Endometrium (tissue), 2 donors: ENCODE measurements around the gene PIAS1.
"Not testable (repeated sequence)": the region's sequence is repeated elsewhere in the genome, so short reads cannot be mapped to it uniquely, and the experiment has no call there.

Source experiments
- FAIRE-seq: peaks from 2 replicates; lab custom pipeline; 2012; peaks lifted over from hg19 to GRCh38; lab: Jason Lieb, UNC
- donor health status: control.
- donor health status: control.

The PIAS1 gene

DNA sequence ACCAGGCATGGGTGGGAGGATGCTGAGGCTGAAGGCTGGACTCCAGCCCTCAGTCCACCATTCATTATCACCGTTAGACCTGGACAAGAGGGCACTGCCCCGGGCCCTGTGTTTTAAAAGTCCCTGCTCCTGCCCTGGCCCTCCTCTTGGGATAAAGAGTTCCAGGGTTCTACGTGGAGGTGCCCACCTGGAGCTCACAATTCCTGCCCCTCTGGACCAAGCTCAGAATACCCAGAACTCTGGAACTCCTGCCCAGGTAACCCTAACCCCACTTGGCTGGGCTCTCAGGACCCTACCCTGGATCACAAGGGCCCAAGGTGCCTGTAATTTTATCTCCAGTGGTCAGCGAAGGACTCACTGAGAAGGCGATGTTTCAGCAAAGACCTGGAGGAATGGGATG is 149.8 kb downstream of the PIAS1 start:
- no peak for FAIRE-seq

DNA sequence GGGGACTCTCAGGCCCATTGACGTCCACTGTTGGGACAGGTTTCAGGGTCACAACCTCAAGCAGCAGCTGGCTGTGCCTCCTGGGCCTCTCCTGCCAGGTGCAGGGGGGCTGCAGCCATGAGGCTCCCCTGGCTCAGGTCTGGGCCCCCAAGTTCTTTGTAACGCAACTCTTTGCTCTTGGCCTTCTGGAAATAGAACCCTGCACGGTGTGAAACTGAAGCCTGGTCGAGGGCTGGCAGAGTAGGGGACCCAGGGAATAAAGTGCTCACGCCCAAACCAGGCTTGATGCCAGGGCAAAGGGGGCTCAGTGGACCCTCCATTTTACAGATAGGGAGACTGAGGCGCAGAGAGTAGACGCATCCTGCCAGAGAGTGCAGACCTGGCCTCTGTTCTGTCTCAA is 150.2 kb downstream of the PIAS1 start:
- no peak for FAIRE-seq

GRCh38 chr15:68204776-68205557 is 150.9 kb downstream of the PIAS1 start, which contains the start of gene CALML4:
TSS of gene CALML4 (minus strand) at chr15:68205332. CDS start at chr15:68205247, 85 bp downstream.
- FAIRE-seq, result no peak

DNA sequence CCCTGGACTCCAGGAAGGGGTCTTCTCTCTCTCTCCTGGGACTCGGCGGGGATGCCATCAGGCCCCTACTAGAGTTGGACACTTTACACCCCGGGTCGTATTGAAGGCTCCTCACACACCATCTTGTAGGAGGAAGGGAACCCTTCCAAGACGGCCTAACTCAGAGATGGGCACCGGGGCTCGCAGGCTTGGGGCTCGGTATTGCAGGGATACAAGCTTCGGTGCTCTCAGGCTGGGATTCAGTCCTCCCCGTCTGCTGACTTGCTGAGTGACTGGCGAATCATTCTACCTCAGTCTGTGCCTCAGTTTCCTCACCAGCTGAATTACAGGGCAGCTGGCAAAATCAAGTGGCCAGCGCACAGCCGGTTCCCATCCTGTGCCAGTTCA is 151.4 kb downstream of the PIAS1 start:
- no peak for FAIRE-seq

GRCh38 chr15:68205954-68206539 is 151.9 kb downstream of the PIAS1 start:
- no peak for FAIRE-seq

- no peak for FAIRE-seq
Measured at GRCh38 chr15:68206711-68207151, 152.6 kb downstream of the PIAS1 start.

- no peak for FAIRE-seq
Measured at GRCh38 chr15:68207176-68207935, 153.2 kb downstream of the PIAS1 start.

- FAIRE-seq, result no peak
Measured at GRCh38 chr15:68208136-68208535, 154.0 kb downstream of the PIAS1 start.

DNA sequence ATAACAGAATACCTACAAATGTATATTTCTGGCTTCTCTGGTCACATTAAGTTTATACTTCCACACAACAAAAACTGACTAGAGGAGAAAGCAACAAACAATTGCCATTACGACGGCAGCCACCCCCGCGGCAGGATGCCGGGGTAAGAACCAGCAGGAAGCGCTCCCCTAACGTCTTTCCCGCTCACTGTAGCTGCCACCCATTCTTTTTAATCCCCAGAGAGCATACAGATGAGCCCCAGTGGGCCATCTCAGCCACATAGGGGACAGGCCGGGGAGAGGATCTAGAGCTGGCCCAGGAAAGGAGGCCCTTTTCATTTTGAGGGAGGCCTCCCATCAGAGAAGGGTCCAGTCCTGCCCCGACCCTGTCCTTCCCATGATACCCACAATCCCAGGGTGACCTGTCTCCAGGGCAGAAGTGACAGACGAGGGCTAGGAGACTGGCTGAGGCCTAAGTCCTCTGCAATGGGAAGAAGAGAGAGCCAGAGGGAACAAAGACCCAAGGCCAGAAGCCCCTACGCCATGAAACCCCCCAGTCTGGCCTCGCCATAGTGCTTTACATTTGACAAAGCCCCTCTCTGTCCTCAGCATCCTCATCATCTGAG is 154.6 kb downstream of the PIAS1 start:
- FAIRE-seq, result no peak

DNA sequence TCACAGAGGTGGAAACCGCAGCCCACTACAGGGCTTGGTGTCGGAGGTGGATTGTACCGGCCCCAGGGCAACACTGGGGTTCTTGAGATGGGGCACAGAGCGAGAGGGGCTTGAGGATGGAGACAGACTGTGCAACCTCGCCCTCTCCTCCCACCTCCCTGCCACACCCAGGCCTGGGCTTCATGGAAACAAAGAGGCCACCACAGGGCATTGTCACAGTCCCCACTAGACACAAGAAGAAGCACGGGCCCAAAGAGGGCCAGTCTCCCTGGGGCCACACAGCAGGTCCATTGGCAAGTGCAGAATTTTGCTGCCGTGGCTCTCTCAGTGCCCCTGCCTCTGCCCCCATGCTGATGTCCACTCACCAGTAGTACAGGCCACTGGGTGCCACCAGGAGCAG is 155.2 kb downstream of the PIAS1 start:
- FAIRE-seq, result no peak

DNA sequence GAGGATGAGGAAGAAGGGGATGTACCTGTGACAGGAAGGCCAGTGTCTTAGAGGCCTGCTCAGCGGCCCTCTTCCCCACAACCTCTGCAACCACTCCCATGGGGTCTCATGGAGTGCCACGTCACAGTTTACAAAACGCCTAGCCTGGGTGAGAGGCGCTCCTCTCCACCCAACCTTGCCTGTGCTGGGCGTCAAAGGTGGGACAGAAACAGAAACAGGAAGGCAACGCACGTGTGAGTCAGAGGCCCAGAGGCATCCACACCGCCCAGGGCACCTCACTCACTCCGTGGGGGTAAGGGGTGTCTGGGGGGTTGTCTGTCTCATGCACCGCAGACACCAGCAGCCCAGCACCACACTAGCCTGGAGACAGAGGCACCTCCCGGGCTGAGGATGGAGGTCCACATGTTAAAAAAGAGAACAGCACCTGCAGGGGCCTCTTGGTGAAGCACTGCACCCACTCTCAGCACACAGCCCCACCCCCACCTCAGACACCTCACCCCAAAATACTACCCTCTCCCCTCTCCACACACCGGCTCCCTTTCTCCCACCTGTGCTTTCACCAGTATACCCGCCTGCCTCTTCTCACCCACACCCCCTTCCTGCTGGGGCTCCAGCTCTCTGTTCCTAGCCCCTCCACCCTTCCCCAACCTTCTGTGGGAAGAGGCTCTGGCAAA is 155.8 kb downstream of the PIAS1 start:
- no peak for FAIRE-seq

- FAIRE-seq, result no peak
Measured at GRCh38 chr15:68210409-68210756, 156.3 kb downstream of the PIAS1 start.

DNA sequence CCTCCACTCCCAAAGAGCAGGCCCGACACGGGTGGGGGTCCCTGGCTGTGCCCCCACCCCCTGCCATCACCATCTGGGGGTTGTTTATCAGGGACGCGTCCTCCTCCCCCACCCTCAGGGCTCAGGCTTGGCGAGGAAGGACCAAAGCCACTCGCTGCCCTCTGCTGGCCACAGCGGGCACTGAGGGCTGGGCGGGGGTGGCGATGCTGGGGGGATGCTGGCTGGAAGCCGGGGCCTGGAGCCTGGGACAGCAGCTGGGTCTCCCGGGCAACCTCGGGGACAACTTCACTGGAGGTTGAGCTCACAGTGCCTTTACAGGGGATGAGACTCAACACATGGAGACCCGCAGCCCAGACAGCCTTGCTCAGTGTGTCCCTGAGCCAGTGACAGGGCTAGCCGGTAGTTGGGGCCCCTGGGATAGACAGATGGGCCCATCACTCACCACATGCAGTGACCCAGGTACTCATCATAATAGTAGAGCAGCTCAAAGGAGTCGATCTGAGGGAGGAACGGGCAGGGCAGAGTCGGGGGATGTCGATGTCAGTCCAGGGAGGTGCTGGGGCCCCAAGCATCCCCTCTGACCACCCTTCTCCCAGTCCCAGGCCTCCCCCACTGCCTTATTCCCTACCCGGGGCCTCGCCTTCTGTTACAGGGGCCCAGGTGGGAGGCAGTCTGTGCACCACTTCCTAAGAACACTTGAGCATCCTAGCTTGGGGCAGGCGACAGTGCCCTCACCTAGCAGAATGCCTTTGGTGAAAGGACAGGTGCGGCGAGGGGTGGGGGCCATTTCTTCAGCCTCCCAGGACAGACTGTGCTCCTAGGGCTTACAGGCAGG is 156.9 kb downstream of the PIAS1 start:
- FAIRE-seq, result no peak

GRCh38 chr15:68211656-68212320 is 157.7 kb downstream of the PIAS1 start:
- no peak for FAIRE-seq

DNA sequence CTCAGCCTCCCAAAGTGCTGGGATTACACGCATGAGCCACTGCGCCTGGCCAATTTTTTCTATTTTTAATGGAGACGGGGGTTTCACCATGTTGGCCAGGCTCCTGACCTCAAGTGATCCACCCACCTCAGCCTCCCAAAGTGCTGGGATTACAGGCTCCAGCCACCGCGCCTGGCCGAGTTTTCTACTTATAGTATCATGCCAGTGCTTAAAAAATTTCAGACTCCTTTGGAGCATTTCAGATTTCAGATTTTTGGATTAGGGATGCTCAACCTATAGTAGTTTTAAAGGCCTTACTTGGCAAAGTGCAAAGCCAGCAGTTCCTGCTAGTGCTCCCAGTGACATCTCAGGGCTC is 159.4 kb downstream of the PIAS1 start:
- FAIRE-seq, result not testable (repeated sequence)

GRCh38 chr15:68213991-68214837 is 160.1 kb downstream of the PIAS1 start:
- no peak for FAIRE-seq

DNA sequence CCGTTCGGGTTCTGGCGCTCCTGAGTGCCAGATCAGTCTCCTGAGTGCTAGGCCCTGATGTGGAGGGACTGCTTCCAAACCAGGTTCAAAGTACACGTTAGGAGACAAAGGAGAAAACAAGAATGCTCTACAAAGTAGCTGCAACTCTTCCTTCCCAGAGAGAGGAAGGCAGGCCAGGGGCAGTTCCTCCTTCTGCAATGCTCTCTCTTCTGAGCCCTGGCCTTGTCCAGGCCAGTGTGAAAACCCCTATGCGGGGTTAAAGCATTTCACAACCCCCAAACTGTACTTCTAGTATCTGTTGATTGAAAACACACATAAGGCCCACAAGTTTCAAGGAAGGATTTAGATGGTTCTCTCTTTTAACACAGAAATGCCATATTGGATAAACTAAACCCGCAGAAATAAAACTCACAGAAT is 160.7 kb downstream of the PIAS1 start:
- no peak for FAIRE-seq

- FAIRE-seq, result no peak
Measured at GRCh38 chr15:68217341-68217740, 163.2 kb downstream of the PIAS1 start.

GRCh38 chr15:68218331-68218730 is 164.2 kb downstream of the PIAS1 start:
- no peak for FAIRE-seq
